C1 segment of cervical spinal cord (tissue), 14 donors: ENCODE data around the gene AP1S3.
A peak's percentile ranks its signal among the peaks of the same experiment; 100 is the strongest.
"Not testable (repeated sequence)": the region's sequence is repeated elsewhere in the genome, so short reads cannot be mapped to it uniquely, and the experiment has no call there.

Source experiments
- DNase-seq, 14 donors: peaks; one replicate each; lab custom pipeline; 2025; lab: John Stamatoyannopoulos, UW

Gene AP1S3

GRCh38 chr2:223837287-223838061 lies at the start of gene AP1S3:
Gene AP1S3, minus strand, starts transcription at chr2:223837582. Its CDS starts 132 bp downstream, at chr2:223837450.
- DNase-seq = peak in 10 of 14 donors; percentile 5 to 44 (median 12)

GRCh38 chr2:223887127-223887526 lies 49.7 kb upstream of the AP1S3 start:
- no peak for DNase-seq

- no peak for DNase-seq
Observed at GRCh38 chr2:223886726-223887125, 49.3 kb upstream of the AP1S3 start.

- no peak for DNase-seq
Observed at GRCh38 chr2:223884399-223884798, 47.0 kb upstream of the AP1S3 start.

- DNase-seq = no peak
Observed at GRCh38 chr2:223882715-223883114, 45.3 kb upstream of the AP1S3 start.

GRCh38 chr2:223880796-223881195 lies 43.4 kb upstream of the AP1S3 start:
- DNase-seq = no peak

- no peak for DNase-seq
Observed at GRCh38 chr2:223877721-223878410, 40.5 kb upstream of the AP1S3 start.

GRCh38 chr2:223873672-223874071 lies 36.3 kb upstream of the AP1S3 start:
- no peak for DNase-seq

- DNase-seq = not testable (repeated sequence)
Observed at GRCh38 chr2:223872772-223873171, 35.4 kb upstream of the AP1S3 start.

- DNase-seq = not testable (repeated sequence)
Observed at GRCh38 chr2:223871661-223872060, 34.3 kb upstream of the AP1S3 start.

GRCh38 chr2:223870840-223871611 lies 33.6 kb upstream of the AP1S3 start:
- no peak for DNase-seq

GRCh38 chr2:223868005-223868404 lies 30.6 kb upstream of the AP1S3 start:
- DNase-seq = no peak

- DNase-seq = no peak
Observed at GRCh38 chr2:223865907-223866508, 28.6 kb upstream of the AP1S3 start.

GRCh38 chr2:223865124-223865523 lies 27.7 kb upstream of the AP1S3 start:
- DNase-seq = no peak

- DNase-seq = no peak
Observed at GRCh38 chr2:223863491-223863890, 26.1 kb upstream of the AP1S3 start.

- DNase-seq = no peak
Observed at GRCh38 chr2:223860809-223861738, 23.7 kb upstream of the AP1S3 start.

- DNase-seq = no peak
Observed at GRCh38 chr2:223859070-223859469, 21.7 kb upstream of the AP1S3 start.

- DNase-seq = no peak
Observed at GRCh38 chr2:223856584-223856983, 19.2 kb upstream of the AP1S3 start.

- DNase-seq = no peak
Observed at GRCh38 chr2:223856021-223856420, 18.6 kb upstream of the AP1S3 start.

- DNase-seq = no peak
Observed at GRCh38 chr2:223855426-223855825, 18.0 kb upstream of the AP1S3 start.

GRCh38 chr2:223854741-223855140 lies 17.4 kb upstream of the AP1S3 start:
- no peak for DNase-seq
